Cortex of kidney (tissue), 1 donor: Measurements from ENCODE around the gene KCTD11.

ENCODE experiments used
- DNase-seq: peaks from one replicate; lab custom pipeline; 2025; lab: John Stamatoyannopoulos, UW

Gene KCTD11

GRCh38 chr17:7379134-7379533 lies 27.2 kb downstream of the KCTD11 start:
- no peak for DNase-seq

GRCh38 chr17:7380321-7380720 lies 28.4 kb downstream of the KCTD11 start:
- no peak for DNase-seq

GRCh38 chr17:7380855-7381683 lies 29.1 kb downstream of the KCTD11 start, which contains the start of gene TNK1:
TNK1 (plus strand) TSS chr17:7381089; CDS start chr17:7382927, 1,838 bp downstream.
- DNase-seq, result no peak

GRCh38 chr17:7382901-7383300 lies 30.9 kb downstream of the KCTD11 start:
- no peak for DNase-seq

GRCh38 chr17:7383371-7383741 lies 31.4 kb downstream of the KCTD11 start:
- DNase-seq, result no peak

GRCh38 chr17:7383742-7384488 lies 32.0 kb downstream of the KCTD11 start:
- no peak for DNase-seq

GRCh38 chr17:7384489-7385081 lies 32.6 kb downstream of the KCTD11 start:
- DNase-seq, result no peak

- no peak for DNase-seq
Observed at GRCh38 chr17:7388856-7389255, 36.9 kb downstream of the KCTD11 start.

- no peak for DNase-seq
Observed at GRCh38 chr17:7389924-7390910, 38.3 kb downstream of the KCTD11 start.

- DNase-seq, result no peak
Observed at GRCh38 chr17:7391307-7391706, 39.3 kb downstream of the KCTD11 start.

GRCh38 chr17:7392696-7393612 lies 41.0 kb downstream of the KCTD11 start:
- DNase-seq, result no peak

- no peak for DNase-seq
Observed at GRCh38 chr17:7393613-7394451, 41.9 kb downstream of the KCTD11 start.

GRCh38 chr17:7394452-7395191 lies 42.7 kb downstream of the KCTD11 start, which contains the start of gene PLSCR3:
PLSCR3 (minus strand) TSS chr17:7394525; CDS start chr17:7394110, 415 bp downstream.
- peak; percentile 54 for DNase-seq

- DNase-seq, result no peak
Observed at GRCh38 chr17:7396147-7396546, 44.2 kb downstream of the KCTD11 start.

- DNase-seq, result no peak
Observed at GRCh38 chr17:7398612-7399011, 46.6 kb downstream of the KCTD11 start.

- DNase-seq, result no peak
Observed at GRCh38 chr17:7403043-7403726, 51.2 kb downstream of the KCTD11 start.

GRCh38 chr17:7403727-7403976 lies 51.7 kb downstream of the KCTD11 start:
- no peak for DNase-seq

GRCh38 chr17:7403977-7404736 lies 52.2 kb downstream of the KCTD11 start, which contains the start of gene TMEM256:
TMEM256 (minus strand) TSS chr17:7404097; CDS start chr17:7404084, 13 bp downstream.
- DNase-seq, result no peak
